GM06990 (cell line): ENCODE measurements around the gene ACOX2.

Experiments
- DNase-seq: peaks from one replicate; pipeline ENCODE4 v3.0.0-alpha.2; 2011; ENCODE audit not compliant: insufficient read length; ENCODE audit errors: extremely low read depth
- H3K27me3 ChIP-seq: replicated peaks from 2 replicates; pipeline ENCODE4 v1.6.0; 2011; ENCODE audit warnings: low read length; ENCODE audit not compliant: control insufficient read depth, insufficient read depth
- H3K36me3 ChIP-seq: 2 replicates; pipeline ENCODE4 v1.5.1; 2011; ENCODE audit warnings: low read length; ENCODE audit not compliant: control insufficient read depth, insufficient read depth
- H3K4me3 ChIP-seq: replicated peaks from 2 replicates; pipeline ENCODE4 v1.5.1; 2011; ENCODE audit warnings: low read depth, mild to moderate bottlenecking, control low read depth, low read length
- CTCF ChIP-seq: IDR thresholded peaks from 2 replicates; pipeline ENCODE4 v1.5.1; 2011; ENCODE audit warnings: low read length, control low read depth, mild to moderate bottlenecking, inconsistent platforms; ENCODE audit not compliant: insufficient read depth, poor library complexity, severe bottlenecking

Gene ACOX2

GRCh38 chr3:58580826-58581327 lies 43.9 kb upstream of the ACOX2 start:
- no peak for TF ChIP-seq CTCF
- no peak for DNase-seq
- Histone ChIP-seq H3K36me3 (no peaks in the 10 kb centered on the region), H3K27me3 (peaks cover 1% of the 10 kb centered on the region), H3K4me3 (no peak overlapping the region)

- DNase-seq, result no peak
- Histone ChIP-seq H3K27me3 (peaks cover 1% of the 10 kb centered on the region), H3K4me3 (no peak overlapping the region), H3K36me3 (no peaks in the 10 kb centered on the region)
- no peak for TF ChIP-seq CTCF
Measured at GRCh38 chr3:58578873-58579272, 41.9 kb upstream of the ACOX2 start.

GRCh38 chr3:58577269-58577821 lies 40.4 kb upstream of the ACOX2 start, which contains the start of gene FAM107A:
Gene FAM107A (minus strand): TSS chr3:58577391. CDS start chr3:58569860, 7,531 bp downstream.
- TF ChIP-seq CTCF, result no peak
- DNase-seq, result no peak
- Histone ChIP-seq H3K36me3 (no peaks in the 10 kb centered on the region), H3K27me3 (peaks cover 1% of the 10 kb centered on the region), H3K4me3 (no peak within 1 kb of the TSS)

GRCh38 chr3:58576716-58577115 lies 39.7 kb upstream of the ACOX2 start:
- no peak for DNase-seq
- TF ChIP-seq CTCF, result no peak
- H3K27me3 ChIP-seq, result peaks cover 1% of the 10 kb centered on the region
- H3K4me3 ChIP-seq, result no peak overlapping the region
- H3K36me3 ChIP-seq, result no peaks in the 10 kb centered on the region

- no peak for DNase-seq
Measured at GRCh38 chr3:58575971-58576652, 39.1 kb upstream of the ACOX2 start.

More at GRCh38 chr3:58575971-58576652, 39.1 kb upstream of the ACOX2 start:
- no peak for TF ChIP-seq CTCF
- Histone ChIP-seq H3K27me3 (peaks cover 1% of the 10 kb centered on the region), H3K36me3 (no peaks in the 10 kb centered on the region), H3K4me3 (no peak overlapping the region)
